ENCODE measurements around the gene MOB1B.

DNA sequence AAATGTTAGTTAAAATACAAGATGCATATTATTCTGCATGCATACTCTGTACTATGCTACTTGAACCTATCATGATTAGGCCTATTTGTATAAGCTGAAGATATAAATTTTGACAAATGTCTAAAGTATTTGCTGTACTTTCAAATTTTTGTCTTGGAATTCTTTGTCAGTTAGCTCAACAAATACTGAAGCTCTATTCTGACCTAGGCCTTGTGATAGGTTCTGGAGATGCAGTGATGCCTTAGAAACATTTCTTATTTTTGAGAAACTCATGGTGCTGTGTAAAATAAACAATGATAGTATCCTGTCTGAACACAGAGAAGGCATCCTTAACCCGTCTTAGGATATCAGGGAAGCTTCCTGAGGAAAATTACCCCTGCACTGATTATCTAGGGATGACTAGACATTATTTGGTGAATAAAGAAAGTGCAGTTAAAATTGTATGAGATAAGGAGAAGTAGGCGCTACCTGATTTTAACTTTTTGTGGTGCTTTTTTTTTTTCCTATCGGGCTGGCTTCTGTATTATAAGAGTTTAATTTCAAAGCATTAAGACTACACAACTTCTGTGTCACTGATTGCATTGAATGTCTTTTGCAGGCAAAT, 43.4 kb downstream of the MOB1B start:
- TF ChIP-seq, protein P1, sequence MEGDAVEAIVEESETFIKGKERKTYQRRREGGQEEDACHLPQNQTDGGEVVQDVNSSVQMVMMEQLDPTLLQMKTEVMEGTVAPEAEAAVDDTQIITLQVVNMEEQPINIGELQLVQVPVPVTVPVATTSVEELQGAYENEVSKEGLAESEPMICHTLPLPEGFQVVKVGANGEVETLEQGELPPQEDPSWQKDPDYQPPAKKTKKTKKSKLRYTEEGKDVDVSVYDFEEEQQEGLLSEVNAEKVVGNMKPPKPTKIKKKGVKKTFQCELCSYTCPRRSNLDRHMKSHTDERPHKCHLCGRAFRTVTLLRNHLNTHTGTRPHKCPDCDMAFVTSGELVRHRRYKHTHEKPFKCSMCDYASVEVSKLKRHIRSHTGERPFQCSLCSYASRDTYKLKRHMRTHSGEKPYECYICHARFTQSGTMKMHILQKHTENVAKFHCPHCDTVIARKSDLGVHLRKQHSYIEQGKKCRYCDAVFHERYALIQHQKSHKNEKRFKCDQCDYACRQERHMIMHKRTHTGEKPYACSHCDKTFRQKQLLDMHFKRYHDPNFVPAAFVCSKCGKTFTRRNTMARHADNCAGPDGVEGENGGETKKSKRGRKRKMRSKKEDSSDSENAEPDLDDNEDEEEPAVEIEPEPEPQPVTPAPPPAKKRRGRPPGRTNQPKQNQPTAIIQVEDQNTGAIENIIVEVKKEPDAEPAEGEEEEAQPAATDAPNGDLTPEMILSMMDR (IDR thresholded peaks at IDR 0.05), result no peak
- TF ChIP-seq POLR2AphosphoS5 (IDR thresholded peaks at IDR 0.05), result no peak
